Omental fat pad (tissue), 4 donors: ENCODE results near the gene FAAP100. TPM values are rescaled to one million over a fixed set of nuclear protein-coding genes. Genes with fewer than 3 reads are reported as not detected.

ENCODE experiments used
- ATAC-seq: fragments of 150-250 bp; one replicate; pipeline ENCODE4 v1.9.1; 2016; ENCODE audit warnings: mild to moderate bottlenecking, moderate library complexity; ENCODE audit not compliant: low FRiP score
- DNase-seq: peaks from one replicate; pipeline ENCODE4 v3.0.0-alpha.2; 2019; ENCODE audit warnings: low spot score
- CTCF ChIP-seq, 3 donors: fragments of 450-650 bp; IDR thresholded peaks; one replicate each; pipeline ENCODE4 v1.5.1; 2016 to 2017; ENCODE audit warnings: antibody characterized with exemption in 3 of 3, mild to moderate bottlenecking in 3 of 3, moderate library complexity in 2 of 3
- total RNA-seq, 4 donors: library from RNA; depleted of rRNA; stranded (reverse); fragments of >200 nt; gene quantifications; one replicate each; pipeline ENCODE4 v1.1.0, GENCODE V29; 2016

FAAP100 gene
- total RNA-seq, 4 donors from 2014 or later, result 13.9 to 28.0 (median 22.8) TPM

- no peak for ATAC-seq
These were observed 11.9 kb upstream of the FAAP100 start for GRCh38 chr17:81563861-81564586.

GRCh38 chr17:81561494-81561885 lies 9.3 kb upstream of the FAAP100 start:
- DNase-seq (no peak), ATAC-seq (no peak)
- TF ChIP-seq CTCF (IDR thresholded peaks at IDR 0.05), result no peak

More at GRCh38 chr17:81563861-81564586, 11.9 kb upstream of the FAAP100 start:
- DNase-seq, result no peak
- TF ChIP-seq CTCF (IDR thresholded peaks at IDR 0.05), result no peak

- DNase-seq, result no peak
- no peak for TF ChIP-seq CTCF (IDR thresholded peaks at IDR 0.05)
- no peak for ATAC-seq
These were observed 7.0 kb upstream of the FAAP100 start for GRCh38 chr17:81558941-81559806.

GRCh38 chr17:81558115-81558468 lies 5.9 kb upstream of the FAAP100 start:
- no peak for TF ChIP-seq CTCF (IDR thresholded peaks at IDR 0.05)
- ATAC-seq (no peak), DNase-seq (no peak)

GRCh38 chr17:81557276-81558114 lies 5.3 kb upstream of the FAAP100 start:
- DNase-seq (no peak), ATAC-seq (no peak)
- TF ChIP-seq CTCF (IDR thresholded peaks at IDR 0.05), result no peak

- no peak for TF ChIP-seq CTCF (IDR thresholded peaks at IDR 0.05)
- ATAC-seq (no peak), DNase-seq (no peak)
These were observed 4.7 kb upstream of the FAAP100 start for GRCh38 chr17:81556863-81557262.
